ENCODE measurements around the gene FLNB.

The FLNB gene

DNA sequence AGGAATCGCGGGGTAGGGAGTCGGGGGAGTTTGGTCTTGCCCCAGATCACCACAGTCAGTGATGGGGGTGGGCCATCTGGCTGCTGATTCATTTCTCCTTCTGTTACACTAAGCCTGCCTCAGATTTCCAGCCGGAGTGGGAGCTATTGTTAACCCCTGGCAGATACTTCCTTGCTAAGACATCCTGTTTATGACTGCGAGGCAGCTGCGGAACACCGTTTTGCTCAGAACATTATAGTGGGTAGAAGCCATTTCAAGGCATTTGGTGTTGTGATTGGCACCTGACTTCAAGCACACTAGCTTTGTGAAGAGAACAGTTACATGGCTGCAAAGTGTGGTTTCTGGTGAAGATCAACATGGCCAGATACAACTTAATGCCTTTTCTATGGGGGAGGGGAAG is 73.8 kb downstream of the FLNB start:
- no peak for DNase-seq

DNA sequence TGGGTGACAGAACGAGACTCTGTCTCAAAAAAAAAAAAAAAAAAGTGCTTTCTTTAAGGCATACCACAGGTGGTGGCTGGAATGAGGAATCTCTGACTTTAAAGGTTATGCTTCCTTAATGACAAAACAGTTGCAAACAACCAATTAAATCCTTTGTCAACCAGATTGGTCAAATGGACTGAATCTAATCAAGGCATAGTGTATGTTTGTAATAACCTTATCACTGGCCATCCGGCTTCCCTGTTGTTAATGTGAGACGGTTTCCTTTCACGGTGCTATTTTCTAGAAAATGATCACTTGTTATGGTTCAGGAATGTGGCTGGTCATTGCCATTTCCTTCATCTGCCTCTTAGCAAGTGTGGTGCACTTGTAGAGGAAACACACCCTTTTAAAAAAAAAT is 75.9 kb downstream of the FLNB start:
- no peak for DNase-seq

- no peak for DNase-seq
Observed at GRCh38 chr3:58084788-58085543, 76.7 kb downstream of the FLNB start.

GRCh38 chr3:58085616-58086015 is 77.4 kb downstream of the FLNB start:
- no peak for DNase-seq

DNA sequence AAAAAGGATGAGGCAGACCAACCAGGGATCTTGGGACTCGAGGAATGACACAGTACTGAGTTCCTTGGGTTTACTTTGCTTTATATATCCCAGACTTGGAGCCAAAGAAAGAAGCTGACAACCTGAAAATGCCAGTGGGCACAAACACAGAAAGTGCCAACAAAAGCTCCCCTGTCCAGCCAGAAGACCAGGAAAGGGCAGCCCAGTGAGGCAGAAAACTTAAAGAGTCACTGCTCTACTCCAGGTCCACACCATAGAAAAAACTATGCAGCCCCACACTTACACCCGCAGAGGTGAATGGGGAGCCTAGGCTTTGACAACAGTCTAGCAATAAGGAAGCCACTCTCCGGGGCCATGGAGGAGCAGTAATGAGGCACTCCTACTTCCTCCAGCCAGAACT is 80.3 kb downstream of the FLNB start:
- no peak for DNase-seq

DNA sequence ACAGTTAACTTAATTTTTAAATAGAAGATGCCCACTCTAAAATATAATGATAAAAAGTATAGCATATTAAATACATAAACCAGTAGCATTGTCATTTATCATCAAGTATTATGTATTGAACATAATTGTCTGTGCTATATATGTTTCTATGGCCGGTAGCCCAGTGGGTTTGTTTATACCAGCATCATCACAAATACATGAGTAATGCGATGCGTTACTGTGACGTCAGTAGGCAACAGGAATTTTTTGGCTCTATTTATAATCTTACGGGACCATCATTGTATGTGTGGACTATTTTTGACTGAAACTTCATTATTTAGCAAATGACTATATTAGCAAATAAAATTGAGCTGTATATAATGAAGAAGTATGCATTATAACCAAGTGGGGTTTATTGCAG is 82.1 kb downstream of the FLNB start:
- no peak for DNase-seq

- no peak for DNase-seq
Observed at GRCh38 chr3:58092521-58092920, 84.3 kb downstream of the FLNB start.

GRCh38 chr3:58093574-58094195 is 85.5 kb downstream of the FLNB start:
- DNase-seq = no peak

DNA sequence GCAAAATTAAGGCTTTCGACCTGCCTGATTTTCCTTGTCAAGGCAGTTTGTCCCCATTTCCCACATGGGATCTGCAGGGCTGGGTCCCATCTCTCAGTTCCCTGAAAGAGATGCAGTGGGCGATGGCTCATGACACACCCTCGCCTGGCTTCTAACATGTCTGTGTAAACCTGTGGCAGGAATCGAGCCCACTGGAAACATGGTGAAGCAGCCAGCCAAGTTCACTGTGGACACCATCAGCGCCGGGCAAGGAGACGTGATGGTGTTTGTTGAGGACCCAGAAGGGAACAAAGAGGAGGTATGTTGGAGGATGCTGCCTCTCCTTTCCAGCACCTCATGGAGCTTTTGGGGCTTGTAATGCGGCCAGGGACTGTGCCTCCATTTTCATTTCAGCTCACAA is 86.4 kb downstream of the FLNB start:
- no peak for DNase-seq

DNA sequence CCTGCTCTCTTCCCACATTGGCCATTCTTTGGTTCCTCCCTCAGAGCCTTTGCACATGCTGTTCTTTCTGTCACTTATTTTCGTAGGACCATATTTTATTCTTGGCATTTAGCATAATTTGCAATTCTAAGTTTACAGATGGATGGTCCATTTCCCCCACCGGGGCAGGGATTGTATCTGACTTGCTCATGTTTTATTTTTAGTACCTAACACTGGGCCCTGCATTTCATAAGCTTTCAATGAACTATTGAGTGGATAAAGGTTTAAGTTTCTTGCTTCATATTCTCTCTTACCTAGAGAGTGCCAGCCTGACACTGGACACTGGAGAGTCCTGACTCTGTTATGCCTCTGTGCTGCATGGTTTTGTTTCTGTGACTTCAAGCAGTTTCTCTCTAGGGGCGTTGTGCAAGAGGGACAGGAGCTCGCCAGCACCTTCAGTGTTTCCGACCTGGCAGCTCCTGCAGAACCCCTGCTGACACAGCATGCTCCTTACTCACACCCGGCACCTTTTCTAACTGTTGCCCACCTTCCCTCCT is 87.4 kb downstream of the FLNB start:
- DNase-seq = no peak

DNA sequence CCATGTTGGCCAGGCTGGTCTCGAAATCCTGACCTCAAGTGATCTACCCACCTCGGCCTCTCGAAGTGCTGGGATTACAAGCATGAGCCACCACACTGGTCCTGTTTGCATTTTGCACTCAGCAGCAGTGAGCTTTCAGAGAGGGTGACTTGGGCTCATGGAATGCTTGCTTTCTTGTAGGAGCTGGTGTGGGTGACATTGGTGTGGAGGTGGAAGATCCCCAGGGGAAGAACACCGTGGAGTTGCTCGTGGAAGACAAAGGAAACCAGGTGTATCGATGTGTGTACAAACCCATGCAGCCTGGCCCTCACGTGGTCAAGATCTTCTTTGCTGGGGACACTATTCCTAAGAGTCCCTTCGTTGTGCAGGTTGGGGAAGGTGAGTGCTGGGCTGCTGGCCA is 90.3 kb downstream of the FLNB start:
- DNase-seq = no peak

GRCh38 chr3:58099865-58100264 is 91.6 kb downstream of the FLNB start:
- no peak for DNase-seq

DNA sequence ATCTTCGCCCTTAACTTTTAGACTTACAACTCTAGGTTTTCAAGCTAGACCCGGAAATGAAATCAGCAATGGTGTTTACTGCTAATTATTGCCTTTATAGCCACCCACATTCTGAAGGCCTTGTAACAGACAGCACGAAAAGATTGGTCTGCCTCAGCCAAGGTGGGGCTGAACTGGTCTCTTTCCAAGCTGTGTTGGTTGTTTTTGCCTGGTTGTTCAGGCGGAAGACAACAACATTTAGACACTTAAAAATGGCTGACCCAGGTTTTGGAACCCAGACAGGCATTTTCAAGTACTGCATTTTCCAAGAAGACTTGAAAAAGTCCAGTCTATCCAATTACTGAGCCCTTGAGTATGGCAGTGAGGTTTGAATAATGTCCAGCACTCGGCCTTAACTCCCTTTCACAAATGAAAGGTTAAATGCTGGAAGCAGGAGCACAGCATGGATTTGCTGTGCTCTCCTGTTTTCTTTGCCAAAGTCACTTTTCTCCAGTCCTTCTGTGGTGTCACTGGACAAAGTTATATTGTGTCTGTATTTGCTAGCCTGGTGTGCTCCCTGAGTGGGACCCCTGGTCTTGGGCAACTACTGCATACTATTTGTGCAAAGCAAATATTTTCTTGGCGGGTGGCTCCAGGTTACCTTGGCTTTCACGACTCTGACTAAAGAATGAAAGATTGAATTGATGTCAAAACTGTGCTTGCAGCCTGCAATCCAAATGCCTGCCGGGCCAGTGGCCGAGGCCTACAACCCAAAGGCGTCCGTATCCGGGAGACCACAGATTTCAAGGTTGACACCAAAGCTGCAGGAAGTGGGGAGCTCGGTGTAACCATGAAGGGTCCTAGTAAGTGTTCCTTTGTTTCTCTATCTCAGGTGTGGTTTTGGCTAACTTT is 93.5 kb downstream of the FLNB start:
- no peak for DNase-seq

GRCh38 chr3:58102390-58102750 is 94.1 kb downstream of the FLNB start:
- no peak for DNase-seq

DNA sequence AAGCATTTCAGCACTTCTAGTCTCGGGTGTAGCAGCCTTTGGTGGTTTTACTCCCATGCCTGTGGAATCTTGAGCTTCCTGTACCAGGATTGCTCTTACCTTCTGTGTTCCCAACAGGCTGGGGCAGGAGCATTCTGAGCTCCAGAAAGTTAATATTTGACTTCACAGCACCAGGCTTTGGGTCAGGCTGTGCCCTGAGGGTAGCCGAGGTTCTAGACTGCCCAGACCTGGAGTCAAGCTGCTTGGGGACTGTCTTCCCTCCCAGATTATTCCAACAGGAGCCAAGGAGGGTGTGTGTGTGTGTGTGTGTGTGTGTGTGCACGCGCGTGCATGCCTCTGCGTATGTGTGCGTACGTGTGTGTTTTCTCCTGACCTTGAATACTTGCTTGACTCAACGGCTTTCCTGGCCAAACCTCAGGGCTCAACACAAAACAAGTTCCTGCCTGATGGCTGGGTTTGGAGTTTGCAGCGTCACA is 94.8 kb downstream of the FLNB start:
- DNase-seq = no peak

- DNase-seq = no peak
Observed at GRCh38 chr3:58104151-58104550, 95.9 kb downstream of the FLNB start.

DNA sequence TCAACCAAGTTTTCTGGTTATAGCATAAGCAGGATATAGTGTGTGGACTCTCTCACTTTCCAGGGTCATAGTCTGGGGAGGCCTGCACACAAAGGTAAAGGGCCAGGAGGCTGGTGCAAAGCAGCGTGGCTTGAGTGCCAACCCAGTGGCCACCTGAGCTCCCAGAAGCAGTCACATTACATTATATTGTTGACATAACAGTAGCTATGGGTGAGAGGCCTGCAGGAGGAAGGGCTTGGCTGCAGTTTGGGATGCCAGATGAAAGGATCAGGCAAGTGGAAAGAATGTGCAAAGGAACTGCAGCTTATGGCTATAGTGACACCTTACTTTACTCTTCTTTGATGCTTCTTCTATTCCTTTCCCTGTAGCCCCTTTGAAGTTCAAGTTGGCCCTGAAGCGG is 96.5 kb downstream of the FLNB start:
- no peak for DNase-seq

DNA sequence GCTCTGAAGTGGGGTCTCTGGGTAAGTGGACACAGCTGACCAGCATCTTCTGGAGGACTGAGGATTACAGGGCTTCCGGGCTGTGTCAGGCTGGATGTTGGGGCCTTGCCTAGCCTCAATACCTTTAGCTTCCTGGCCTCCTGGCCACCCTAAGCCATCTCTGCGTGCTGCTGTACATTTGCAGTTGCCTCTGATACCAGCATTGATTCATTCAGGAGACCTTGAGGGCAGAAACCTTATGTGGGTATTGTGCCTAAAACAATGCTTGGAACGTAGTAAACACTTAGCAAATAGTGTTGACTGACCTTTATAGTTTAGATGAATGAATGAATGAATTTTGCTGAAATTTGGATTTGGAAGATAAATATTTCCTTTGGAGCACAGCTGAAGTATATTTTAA is 97.0 kb downstream of the FLNB start:
- DNase-seq = no peak

- DNase-seq = no peak
Observed at GRCh38 chr3:58106061-58106460, 97.8 kb downstream of the FLNB start.

DNA sequence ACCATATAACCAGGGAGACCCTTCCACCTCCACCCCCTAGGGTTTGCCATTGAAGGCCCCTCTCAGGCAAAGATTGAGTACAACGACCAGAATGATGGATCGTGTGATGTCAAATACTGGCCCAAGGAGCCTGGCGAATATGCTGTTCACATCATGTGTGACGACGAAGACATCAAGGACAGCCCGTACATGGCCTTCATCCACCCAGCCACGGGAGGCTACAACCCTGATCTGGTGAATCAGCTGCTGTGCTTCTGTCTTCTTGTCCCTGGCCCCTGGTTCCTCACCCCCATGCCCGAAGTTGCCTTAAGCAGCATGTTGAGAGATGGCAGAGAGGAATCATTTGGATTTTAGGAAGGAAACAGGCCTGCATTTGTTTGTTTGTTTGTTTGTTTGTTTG is 98.4 kb downstream of the FLNB start:
- no peak for DNase-seq

GRCh38 chr3:58107597-58107996 is 99.4 kb downstream of the FLNB start:
- no peak for DNase-seq

GRCh38 chr3:58109752-58110151 is 101.5 kb downstream of the FLNB start:
- DNase-seq = no peak

DNA sequence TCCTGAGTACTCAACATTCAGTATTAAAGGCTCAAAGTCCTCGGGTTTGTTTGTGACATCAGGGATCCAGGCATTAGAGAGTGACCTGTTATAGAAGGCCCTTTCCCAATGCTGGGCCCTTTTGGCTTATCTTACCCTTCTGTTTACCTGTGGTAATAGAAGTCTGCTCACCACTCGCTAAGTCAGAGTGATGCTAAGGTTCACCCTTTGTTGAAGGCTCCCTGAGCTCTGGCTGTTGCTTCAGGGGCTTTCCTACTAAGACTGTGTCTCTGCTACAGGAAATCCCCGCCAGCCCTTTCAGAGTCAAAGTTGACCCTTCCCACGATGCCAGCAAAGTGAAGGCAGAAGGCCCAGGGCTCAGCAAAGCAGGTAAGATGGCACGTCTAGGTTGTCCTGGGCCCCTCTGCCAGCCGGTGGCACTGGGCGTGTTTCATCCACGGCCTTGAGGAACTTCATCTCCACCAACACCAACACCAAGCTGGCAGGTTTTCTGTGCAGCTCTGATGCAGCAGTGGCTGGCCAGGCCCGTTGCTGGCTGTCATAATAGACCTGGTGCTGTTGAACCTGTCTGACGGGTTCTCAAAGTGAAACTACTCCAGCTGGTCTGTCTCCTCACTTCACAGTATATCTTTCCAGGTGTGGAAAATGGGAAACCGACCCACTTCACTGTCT is 103.4 kb downstream of the FLNB start:
- DNase-seq = no peak
